H1 (cell line): Measurements from ENCODE around the gene IP6K3. TPM values are rescaled to one million over a fixed set of nuclear protein-coding genes. Genes with fewer than 3 reads are reported as not detected.

ENCODE experiments used
- CTCF ChIA-PET: fragments of 300-600 bp; sonication (Branson Sonifier 250); formaldehyde crosslinking; loops from one replicate; lab custom pipeline; 2021; ENCODE audit not compliant: partially characterized antibody; lab: Charles Lee
- POLR2A ChIA-PET: fragments of 300-600 bp; sonication (Branson Sonifier 250); formaldehyde crosslinking; loops from one replicate; lab custom pipeline; 2021; ENCODE audit warnings: inconsistent platforms; ENCODE audit not compliant: partially characterized antibody; lab: Charles Lee
- DNase-seq, 2 experiments: peaks; one replicate each; pipeline versions ENCODE4 v3.0.0 to v3.0.0-alpha.2; 2010 to 2022; ENCODE audit warnings: low spot score in 2 of 2, low read depth in 1 of 2, mixed read lengths in 1 of 2
- FAIRE-seq: peaks from 2 replicates; lab custom pipeline; 2011; peaks lifted over from hg19 to GRCh38; lab: Jason Lieb, UNC
- H2AFZ ChIP-seq: 2 replicates; pipeline ENCODE4 v1.8.1; 2012; ENCODE audit warnings: low read length, inconsistent platforms
- H2AK5ac ChIP-seq: 2 replicates; pipeline ENCODE4 v1.6.1; 2013; ENCODE audit warnings: low read depth, low read length
- H2BK120ac ChIP-seq: replicated peaks from 2 replicates; pipeline ENCODE3; 2013; ENCODE audit warnings: low read depth, low read length, inconsistent platforms
- H2BK12ac ChIP-seq: 2 replicates; pipeline ENCODE4 v1.6.1; 2013; ENCODE audit warnings: low read depth, low read length
- H2BK15ac ChIP-seq: 2 replicates; pipeline ENCODE4 v1.6.1; 2013; ENCODE audit warnings: low read length
- H2BK20ac ChIP-seq: 2 replicates; pipeline ENCODE4 v1.6.1; 2013; ENCODE audit warnings: low read length
- H2BK5ac ChIP-seq: 2 replicates; pipeline ENCODE4 v1.6.1; 2013; ENCODE audit warnings: low read depth, low read length
- H3K14ac ChIP-seq: 2 replicates; pipeline ENCODE4 v1.6.1; 2013; ENCODE audit warnings: inconsistent platforms; ENCODE audit not compliant: insufficient read length
- H3K18ac ChIP-seq: 2 replicates; pipeline ENCODE4 v1.6.1; 2013; ENCODE audit warnings: low read length; ENCODE audit errors: extremely low read depth
- H3K23ac ChIP-seq: 2 replicates; pipeline ENCODE4 v1.6.1; 2013; ENCODE audit warnings: inconsistent platforms; ENCODE audit not compliant: insufficient read length
- H3K23me2 ChIP-seq: 2 replicates; pipeline ENCODE4 v1.6.1; 2013; ENCODE audit warnings: low read depth, low read length
- H3K27ac ChIP-seq: 2 replicates; pipeline ENCODE4 v1.6.1; 2011; ENCODE audit warnings: low read depth, low read length, inconsistent platforms
- H3K27me3 ChIP-seq, 4 experiments: replicated peaks in 1 of 4; 1 replicate in 1 of 4; 2 replicates in 3 of 4; pipeline versions ENCODE4 v1.6.1 to v1.8.1; 2011 to 2013; ENCODE audit warnings: low read length in 3 of 4, mild to moderate bottlenecking in 3 of 4, inconsistent platforms in 2 of 4, mixed read lengths in 2 of 4, moderate library complexity in 1 of 4; ENCODE audit not compliant: control insufficient read depth in 3 of 4, insufficient read depth in 3 of 4; ENCODE audit errors: extremely low read depth in 1 of 4
- H3K36me3 ChIP-seq, 4 experiments: 2 replicates each; pipeline versions ENCODE4 v1.6.1 to v1.8.1; 2011 to 2013; ENCODE audit warnings: mild to moderate bottlenecking in 4 of 4, low read length in 3 of 4, moderate library complexity in 2 of 4, control low read depth in 1 of 4, inconsistent platforms in 1 of 4; ENCODE audit not compliant: insufficient read depth in 4 of 4, control insufficient read depth in 2 of 4
- H3K4ac ChIP-seq: replicated peaks from 2 replicates; pipeline ENCODE3; 2013; ENCODE audit warnings: low read length, low read depth, mixed read lengths, inconsistent platforms; ENCODE audit not compliant: insufficient read length
- H3K4me1 ChIP-seq, 4 experiments: replicated peaks in 1 of 4; 1 replicate in 1 of 4; 2 replicates in 3 of 4; pipeline versions ENCODE4 v1.6.1 to v1.8.1; 2011 to 2013; ENCODE audit warnings: low read length in 3 of 4, inconsistent platforms in 2 of 4, mixed read lengths in 1 of 4; ENCODE audit not compliant: insufficient read depth in 4 of 4, control insufficient read depth in 3 of 4
- H3K4me2 ChIP-seq, 2 experiments: 2 replicates each; pipeline versions ENCODE4 v1.6.1 to v1.8.1; 2011 to 2013; ENCODE audit warnings: low read depth in 2 of 2, low read length in 2 of 2, control low read depth in 1 of 2, inconsistent platforms in 1 of 2, mild to moderate bottlenecking in 1 of 2; ENCODE audit not compliant: insufficient read depth in 1 of 2
- H3K4me3 ChIP-seq, 4 experiments: fragments of 200-600, 300-600 bp in 1 of 4; sonication (generic), shearing (Covaris generic), sonication (Bioruptor Twin) in 1 of 4; 2 replicates each; pipeline versions ENCODE4 v1.5.1 to v1.8.1; 2011 to 2016; ENCODE audit warnings: low read length in 4 of 4, low read depth in 3 of 4, control low read depth in 2 of 4, inconsistent platforms in 2 of 4, mild to moderate bottlenecking in 2 of 4, mixed read lengths in 1 of 4, moderate library complexity in 1 of 4; ENCODE audit not compliant: insufficient read depth in 2 of 4; ENCODE audit errors: extremely low read depth in 1 of 4
- H3K56ac ChIP-seq: replicated peaks from 2 replicates; pipeline ENCODE3; 2013; ENCODE audit warnings: low read depth, mild to moderate bottlenecking, mixed read lengths, low read length, inconsistent platforms; ENCODE audit not compliant: insufficient read length
- H3K79me1 ChIP-seq: 2 replicates; pipeline ENCODE4 v1.6.1; 2013; ENCODE audit warnings: low read depth, low read length, control low read depth
- H3K79me2 ChIP-seq, 2 experiments: 2 replicates each; pipeline versions ENCODE4 v1.6.1 to v1.8.1; 2012 to 2013; ENCODE audit warnings: low read length in 2 of 2, mild to moderate bottlenecking in 2 of 2, inconsistent platforms in 1 of 2; ENCODE audit not compliant: insufficient read depth in 2 of 2, control insufficient read depth in 1 of 2
- H3K9ac ChIP-seq, 4 experiments: replicated peaks in 1 of 4; 1 replicate in 1 of 4; 2 replicates in 3 of 4; pipeline versions ENCODE4 v1.6.1 to v1.8.1; 2011 to 2013; ENCODE audit warnings: low read depth in 3 of 4, low read length in 3 of 4, control low read depth in 2 of 4, mild to moderate bottlenecking in 2 of 4, moderate library complexity in 2 of 4, inconsistent platforms in 1 of 4; ENCODE audit errors: extremely low read depth in 1 of 4
- H3K9me3 ChIP-seq, 2 experiments: 2 replicates each; pipeline versions ENCODE4 v1.6.1 to v1.8.1; 2012 to 2013; ENCODE audit warnings: mild to moderate bottlenecking in 2 of 2, moderate library complexity in 2 of 2, control low read depth in 1 of 2, inconsistent platforms in 1 of 2, low read depth in 1 of 2, low read length in 1 of 2, mixed read lengths in 1 of 2; ENCODE audit not compliant: insufficient read depth in 2 of 2
- H4K20me1 ChIP-seq, 2 experiments: replicated peaks in 1 of 2; 2 replicates each; pipeline versions ENCODE3 to v1.8.1; 2011 to 2013; ENCODE audit warnings: inconsistent platforms in 2 of 2, low read length in 2 of 2, mild to moderate bottlenecking in 1 of 2; ENCODE audit not compliant: insufficient read depth in 2 of 2, control insufficient read depth in 1 of 2
- H4K5ac ChIP-seq: 2 replicates; pipeline ENCODE4 v1.6.1; 2013; ENCODE audit warnings: low read length, low read depth, mixed read lengths, inconsistent platforms; ENCODE audit not compliant: insufficient read length
- H4K8ac ChIP-seq: 2 replicates; pipeline ENCODE4 v1.8.0; 2013; ENCODE audit warnings: mild to moderate bottlenecking, moderate library complexity, low read length, inconsistent platforms; ENCODE audit not compliant: insufficient read depth; ENCODE audit errors: extremely low read depth
- H4K91ac ChIP-seq: replicated peaks from 2 replicates; pipeline ENCODE3; 2013; ENCODE audit warnings: low read length, mixed read lengths, inconsistent platforms; ENCODE audit not compliant: insufficient read length
- BCL11A ChIP-seq, 2 experiments: IDR thresholded peaks; one replicate each; pipeline ENCODE4 v1.6.1; 2011; ENCODE audit warnings: low read depth in 2 of 2, low read length in 2 of 2, mild to moderate bottlenecking in 2 of 2
- EZH2 ChIP-seq: fragments of 200-600 bp; sonication (generic); IDR thresholded peaks from 2 replicates; pipeline ENCODE4 v1.7.1; 2012; ENCODE audit warnings: low read depth, mild to moderate bottlenecking, moderate library complexity, low read length, inconsistent platforms; ENCODE audit not compliant: severe bottlenecking
- MAFK ChIP-seq: IDR thresholded peaks from 2 replicates; pipeline ENCODE4 v1.6.1; 2012; ENCODE audit warnings: low read depth, mild to moderate bottlenecking, improper control_type of control experiment, low read length
- RXRA ChIP-seq: IDR thresholded peaks from 2 replicates; pipeline ENCODE4 v1.6.1; 2011; ENCODE audit warnings: low read depth, mild to moderate bottlenecking, low read length, moderate library complexity; ENCODE audit not compliant: insufficient read depth
- SIN3A ChIP-seq, 2 experiments: IDR thresholded peaks in 1 of 2; conservative IDR thresholded peaks in 1 of 2; 2 replicates each; pipeline ENCODE4 v1.6.1; 2011 to 2012; ENCODE audit warnings: low read length in 2 of 2, improper control_type of control experiment in 1 of 2, low read depth in 1 of 2, mild to moderate bottlenecking in 1 of 2
- SP4 ChIP-seq: IDR thresholded peaks from 2 replicates; pipeline ENCODE4 v1.6.1; 2012; ENCODE audit warnings: low read length, inconsistent platforms
- SUZ12 ChIP-seq: fragments of 200-600 bp; sonication (generic); IDR thresholded peaks from 2 replicates; pipeline ENCODE4 v1.6.1; 2012; ENCODE audit warnings: mild to moderate bottlenecking, inconsistent platforms, low read length, moderate library complexity, mixed read lengths
- TBP ChIP-seq: IDR thresholded peaks from 2 replicates; pipeline ENCODE4 v1.6.1; 2011; ENCODE audit warnings: low read depth, low read length, improper control_type of control experiment
- TEAD4 ChIP-seq: IDR thresholded peaks from 2 replicates; pipeline ENCODE4 v1.6.1; 2012; ENCODE audit warnings: low read depth, low read length, inconsistent platforms, mixed read lengths
- WGBS, 2 experiments: shearing (Covaris generic) in 1 of 2; methylation state at CpG; one replicate each; pipeline versions ENCODE4 v1.1.6 to v1.1.7; 2013 to 2015; ENCODE audit warnings: low lambda C conversion rate in 2 of 2, mixed read lengths in 2 of 2, inconsistent platforms in 1 of 2, low coverage in 1 of 2, missing lambda C conversion rate in 1 of 2; ENCODE audit not compliant: insufficient replicate concordance in 2 of 2, insufficient coverage in 1 of 2, insufficient read length in 1 of 2; ENCODE audit errors: extremely low coverage in 1 of 2, missing lambda C conversion rate in 1 of 2; 5-methylcytosine and 5-hydroxymethylcytosine counted together
- polyA plus RNA-seq, 7 experiments: library from polyadenylated mRNA; depleted of rRNA in 3 of 7; stranded (reverse) in 5 of 7; unstranded in 2 of 7; fragments of >200 nt in 5 of 7; fragments of 200-250 nt in 2 of 7; gene quantifications; 1 replicate in 5 of 7; 2 replicates in 1 of 7; 4 replicates in 1 of 7; pipeline versions ENCODE4 v1.2.1 to v1.2.3, GENCODE V29; 2011 to 2013; ENCODE audit warnings: missing spikeins in 2 of 7, mixed read lengths in 2 of 7
- total RNA-seq: library from RNA; stranded (reverse); fragmentation: NEBNext Ultra II Directional; extraction: Animal tissue kit (Norgen Biotek cat#: 25700); gene quantifications from 2 replicates; pipeline ENCODE4 v1.2.1, GENCODE V29; 2021
- TF ChIP-seq, protein P1 (sequence below), 3 experiments: IDR thresholded peaks; 1 replicate in 2 of 3; 2 replicates in 1 of 3; pipeline versions ENCODE4 v1.5.1 to v1.6.1; 2011; ENCODE audit warnings: low read length in 3 of 3, mild to moderate bottlenecking in 3 of 3, inconsistent platforms in 2 of 3, low read depth in 1 of 3, moderate library complexity in 1 of 3; ENCODE audit not compliant: insufficient read depth in 1 of 3; ENCODE audit errors: control extremely low read depth in 1 of 3

IP6K3 gene
- total and polyA plus RNA-seq, 2 of the 8 experiments (the other 6 are each of a cell fraction or from before 2014, with no cell fraction given): 0.22 to 0.73 TPM

DNA sequence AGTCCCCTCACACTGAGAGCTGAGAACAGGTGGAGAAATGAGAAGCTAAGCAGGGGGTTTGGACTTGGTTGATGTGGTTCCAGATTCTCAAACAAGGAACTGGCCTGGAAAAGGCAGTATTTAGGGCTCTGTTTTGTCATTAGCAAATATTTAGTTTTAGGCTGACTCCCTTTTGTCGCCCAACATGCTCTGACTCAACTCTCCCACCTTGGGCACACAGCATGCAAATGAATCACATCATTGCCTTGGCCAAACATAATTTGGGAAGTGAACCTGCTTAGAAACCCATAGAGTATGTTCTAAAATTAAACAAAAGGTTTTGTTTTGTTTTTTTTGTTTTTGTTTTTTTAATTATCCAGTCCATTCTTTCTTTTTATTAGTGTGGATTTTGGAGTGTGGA lies 25.7 kb downstream of the IP6K3 start:
- Histone ChIP-seq H3K56ac (no peak overlapping the region), H3K23me2 (no peaks in the 10 kb centered on the region), H2BK120ac (no peak overlapping the region), H3K14ac (no peak overlapping the region), H3K18ac (no peak overlapping the region), H2BK5ac (no peak overlapping the region), H2BK12ac (no peak overlapping the region), H3K79me2 (no peaks in the 10 kb centered on the region), H3K4me2 (no peak overlapping the region), H3K4me1 (peaks cover 1 to 8% (median 4%) of the 10 kb centered on the region in 4 experiments; a peak in 5 of 7 replicates), H4K20me1 (no peaks in the 10 kb centered on the region), H3K27ac (no peak overlapping the region), H3K9me3 (no peaks in the 10 kb centered on the region), H3K4me3 (no peak overlapping the region), H3K36me3 (no peaks in the 10 kb centered on the region), H4K8ac (no peak overlapping the region), H2BK15ac (no peak overlapping the region), H4K5ac (no peak overlapping the region)
- DNase-seq: no peak
- TF ChIP-seq TEAD4 (no peak), EZH2 (no peak), SIN3A (conservative IDR thresholded peaks at IDR 0.05 in 1 of 2, IDR thresholded peaks at IDR 0.05 in 1 of 2; ENCODE audit: low read depth in 1 of 2, low read length in 2 of 2) (no peak), RXRA (no peak), SP4 (no peak), MAFK (no peak), TBP (no peak), SUZ12 (no peak), BCL11A (IDR thresholded peaks at IDR 0.05; ENCODE audit: low read depth in 2 of 2, low read length in 2 of 2) (no peak)
- TF ChIP-seq, protein P1, sequence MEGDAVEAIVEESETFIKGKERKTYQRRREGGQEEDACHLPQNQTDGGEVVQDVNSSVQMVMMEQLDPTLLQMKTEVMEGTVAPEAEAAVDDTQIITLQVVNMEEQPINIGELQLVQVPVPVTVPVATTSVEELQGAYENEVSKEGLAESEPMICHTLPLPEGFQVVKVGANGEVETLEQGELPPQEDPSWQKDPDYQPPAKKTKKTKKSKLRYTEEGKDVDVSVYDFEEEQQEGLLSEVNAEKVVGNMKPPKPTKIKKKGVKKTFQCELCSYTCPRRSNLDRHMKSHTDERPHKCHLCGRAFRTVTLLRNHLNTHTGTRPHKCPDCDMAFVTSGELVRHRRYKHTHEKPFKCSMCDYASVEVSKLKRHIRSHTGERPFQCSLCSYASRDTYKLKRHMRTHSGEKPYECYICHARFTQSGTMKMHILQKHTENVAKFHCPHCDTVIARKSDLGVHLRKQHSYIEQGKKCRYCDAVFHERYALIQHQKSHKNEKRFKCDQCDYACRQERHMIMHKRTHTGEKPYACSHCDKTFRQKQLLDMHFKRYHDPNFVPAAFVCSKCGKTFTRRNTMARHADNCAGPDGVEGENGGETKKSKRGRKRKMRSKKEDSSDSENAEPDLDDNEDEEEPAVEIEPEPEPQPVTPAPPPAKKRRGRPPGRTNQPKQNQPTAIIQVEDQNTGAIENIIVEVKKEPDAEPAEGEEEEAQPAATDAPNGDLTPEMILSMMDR (IDR thresholded peaks at IDR 0.05; ENCODE audit: control extremely low read depth in 1 of 3, insufficient read depth in 1 of 3, low read depth in 1 of 3, low read length in 3 of 3): no peak
- TF ChIP-seq, all 59 proteins: peak for 0
- no peak for FAIRE-seq
- Histone ChIP-seq H3K4ac (no peak overlapping the region), H2AFZ (no peak overlapping the region), H2BK20ac (no peak overlapping the region), H3K27me3 (no peaks in the 10 kb centered on the region), H4K91ac (no peak overlapping the region), H3K9ac (no peak overlapping the region), H3K23ac (no peak overlapping the region), H2AK5ac (no peak overlapping the region), H3K79me1 (no peaks in the 10 kb centered on the region)
- WGBS, 2 experiments: 88% methylated on average over 1 of the region's 1 CpG; no CpG with 5 or more reads in 1 of the 2 experiments
- ChIA-PET CTCF (interaction anchor here (0.8 to 2.0 kb wide), 5 partner anchors 10 to 136 kb away, joined by 3 to 8 read pairs (median 3); partner anchors contain the start of gene UQCC2), POLR2A (no interaction called here)
